Tibial nerve (tissue), 4 donors: ENCODE results near the gene PREPL. TPM values are rescaled to one million over a fixed set of nuclear protein-coding genes. Genes with fewer than 3 reads are reported as not detected.

Experiments used
- DNase-seq, 2 donors: peaks; one replicate each; pipeline ENCODE4 v3.0.0-alpha.2; 2019; ENCODE audit warnings: low spot score in 2 of 2
- H3K27ac ChIP-seq, 4 donors: fragments of 200-600 bp; sonication (generic) in 3 of 4; one replicate each; pipeline ENCODE4 v1.5.1; 2017 to 2019; ENCODE audit warnings: mild to moderate bottlenecking in 1 of 4
- H3K27me3 ChIP-seq, 2 donors: fragments of 200-600 bp; sonication (generic) in 1 of 2; one replicate each; pipeline versions ENCODE4 v1.5.1 to v1.6.0; 2017 to 2019
- H3K36me3 ChIP-seq, 3 donors: fragments of 200-600 bp; sonication (generic); one replicate each; pipeline ENCODE4 v1.5.1; 2018 to 2019
- H3K4me1 ChIP-seq, 4 donors: fragments of 200-600 bp; sonication (generic) in 3 of 4; one replicate each; pipeline ENCODE4 v1.5.1; 2017 to 2019
- H3K4me3 ChIP-seq, 4 donors: fragments of 200-600 bp; sonication (generic) in 3 of 4; one replicate each; pipeline ENCODE4 v1.5.1; 2017 to 2019; ENCODE audit warnings: mild to moderate bottlenecking in 1 of 4, moderate library complexity in 1 of 4
- H3K9me3 ChIP-seq, 4 donors: fragments of 200-600 bp; sonication (generic) in 3 of 4; one replicate each; pipeline ENCODE4 v1.5.1; 2017 to 2019
- CTCF ChIP-seq, 5 experiments: fragments of 200-600 bp in 3 of 5; fragments of 450-650 bp in 2 of 5; sonication (generic) in 3 of 5; IDR thresholded peaks; one replicate each; pipeline ENCODE4 v1.5.1; 2016 to 2019; ENCODE audit warnings: antibody characterized with exemption in 5 of 5, mild to moderate bottlenecking in 3 of 5, moderate library complexity in 2 of 5
- EP300 ChIP-seq, 2 donors: sonication (generic); formaldehyde crosslinking; IDR thresholded peaks; one replicate each; pipeline ENCODE4 v1.6.1; 2017; ENCODE audit warnings: antibody characterized with exemption in 2 of 2, mild to moderate bottlenecking in 1 of 2
- POLR2A ChIP-seq, 2 donors: fragments of 450-650 bp; IDR thresholded peaks; one replicate each; pipeline ENCODE4 v1.6.1; 2017; ENCODE audit warnings: antibody characterized with exemption in 2 of 2, mild to moderate bottlenecking in 2 of 2, moderate library complexity in 2 of 2
- WGBS, 2 donors: methylation state at CpG; one replicate each; pipeline ENCODE4 v1.1.5; 2018; 5-methylcytosine and 5-hydroxymethylcytosine counted together
- total RNA-seq, 4 donors: library from RNA; depleted of rRNA; stranded (reverse); fragments of >200 nt; gene quantifications; one replicate each; pipeline ENCODE4 v1.1.0, GENCODE V29; 2016

PREPL gene
- total RNA-seq, 4 donors from 2014 or later = 33.0 to 69.5 (median 60.2) TPM

DNA sequence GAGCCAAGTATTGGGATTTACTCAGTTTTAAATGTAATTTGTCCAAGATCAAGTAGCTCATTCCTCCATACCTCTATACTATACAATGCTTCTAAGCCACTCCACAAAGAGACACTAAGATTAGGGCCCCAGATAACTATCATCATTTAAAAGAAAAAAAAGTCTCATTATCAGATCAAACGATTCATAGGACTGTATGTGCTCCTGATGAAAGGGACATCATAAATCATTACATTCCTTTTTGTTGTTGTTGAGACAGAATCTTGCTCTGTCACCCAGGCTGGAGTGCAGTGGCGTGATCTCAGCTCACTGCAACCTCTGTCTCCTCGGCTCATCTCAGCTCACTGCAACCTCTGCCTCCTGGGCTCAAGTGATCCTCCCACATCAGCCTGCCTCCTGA lies 88.2 kb downstream of the PREPL start:
- H3K27ac ChIP-seq = no peak overlapping the region
- peaks cover 0 to 6% (median under 1%) of the 10 kb centered on the region in 4 donors for H3K4me1 ChIP-seq
- no peak for TF ChIP-seq CTCF (IDR thresholded peaks at IDR 0.05)
- TF ChIP-seq POLR2A (IDR thresholded peaks at IDR 0.05) = no peak
- no peak for TF ChIP-seq EP300 (IDR thresholded peaks at IDR 0.05)
- H3K4me3 ChIP-seq = no peak overlapping the region
- no peak for DNase-seq
- WGBS, 2 donors = 66 to 70% methylated on average over 3 of the region's 3 CpGs
- no peaks in the 10 kb centered on the region for H3K27me3 ChIP-seq
- no peaks in the 10 kb centered on the region for H3K36me3 ChIP-seq
- peaks cover 0 to 4% (median 0%) of the 10 kb centered on the region in 4 donors for H3K9me3 ChIP-seq

DNA sequence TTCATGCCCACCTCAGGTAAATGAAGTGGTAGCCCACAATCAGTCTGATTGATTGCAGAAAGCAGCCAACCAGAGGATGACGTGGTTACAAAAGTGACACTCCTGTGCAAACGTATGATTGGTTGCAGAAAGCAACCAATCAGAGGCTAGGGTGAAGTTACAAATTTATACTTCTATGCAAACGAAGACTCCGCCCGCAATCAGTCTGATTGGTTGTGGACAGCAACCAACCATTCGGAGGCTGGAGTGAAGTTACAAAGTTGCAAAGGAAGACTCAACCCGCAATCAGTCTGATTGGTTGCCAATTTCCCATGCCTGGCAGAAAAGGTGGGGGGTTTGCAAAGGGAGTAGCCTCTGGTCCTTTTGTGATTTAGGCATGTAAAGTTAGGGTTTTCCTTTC lies 90.0 kb downstream of the PREPL start:
- no peaks in the 10 kb centered on the region for H3K27me3 ChIP-seq
- no peak overlapping the region for H3K4me3 ChIP-seq
- H3K9me3 ChIP-seq = peaks cover 0 to 4% (median 0%) of the 10 kb centered on the region in 4 donors
- no peak overlapping the region for H3K27ac ChIP-seq
- WGBS, 2 donors = 95 to 96% methylated on average over 7 of the region's 7 CpGs
- no peak for DNase-seq
- TF ChIP-seq CTCF (IDR thresholded peaks at IDR 0.05) (no peak), EP300 (IDR thresholded peaks at IDR 0.05) (no peak), POLR2A (IDR thresholded peaks at IDR 0.05) (no peak)
- H3K36me3 ChIP-seq = no peaks in the 10 kb centered on the region
- peaks cover 0 to 15% (median 3%) of the 10 kb centered on the region in 4 donors for H3K4me1 ChIP-seq

DNA sequence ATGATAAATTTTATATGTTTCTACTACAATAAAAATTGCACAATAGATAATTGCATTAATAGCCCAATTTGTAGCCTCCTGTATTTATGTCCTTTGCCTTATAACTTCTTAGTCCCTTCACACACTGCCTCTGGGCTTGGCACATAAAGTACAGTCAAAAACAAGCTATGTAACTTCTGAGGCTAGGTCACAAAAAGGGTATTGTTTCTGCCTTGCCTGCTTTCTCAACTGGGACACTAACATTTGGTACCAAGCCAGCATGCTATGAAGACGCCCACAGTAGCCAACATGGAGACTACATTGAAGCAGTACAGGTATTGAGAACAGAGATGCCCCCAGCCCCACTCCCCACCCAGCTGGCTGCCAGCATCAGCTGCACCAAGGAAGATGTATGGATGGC lies 91.5 kb downstream of the PREPL start:
- no peaks in the 10 kb centered on the region for H3K36me3 ChIP-seq
- H3K27ac ChIP-seq = peak overlapping the region in 1 of 4 donors; percentile 8
- TF ChIP-seq CTCF (IDR thresholded peaks at IDR 0.05) (no peak), POLR2A (IDR thresholded peaks at IDR 0.05) (no peak), EP300 (IDR thresholded peaks at IDR 0.05) (no peak)
- DNase-seq = no peak
- H3K4me3 ChIP-seq = no peak overlapping the region
- 17 to 41% methylated on average over 1 of the region's 1 CpG for WGBS, 2 donors
- H3K27me3 ChIP-seq = no peaks in the 10 kb centered on the region
- peaks cover 0 to 4% (median 0%) of the 10 kb centered on the region in 4 donors for H3K9me3 ChIP-seq
- H3K4me1 ChIP-seq = peaks cover 0 to 15% (median 3%) of the 10 kb centered on the region in 4 donors

DNA sequence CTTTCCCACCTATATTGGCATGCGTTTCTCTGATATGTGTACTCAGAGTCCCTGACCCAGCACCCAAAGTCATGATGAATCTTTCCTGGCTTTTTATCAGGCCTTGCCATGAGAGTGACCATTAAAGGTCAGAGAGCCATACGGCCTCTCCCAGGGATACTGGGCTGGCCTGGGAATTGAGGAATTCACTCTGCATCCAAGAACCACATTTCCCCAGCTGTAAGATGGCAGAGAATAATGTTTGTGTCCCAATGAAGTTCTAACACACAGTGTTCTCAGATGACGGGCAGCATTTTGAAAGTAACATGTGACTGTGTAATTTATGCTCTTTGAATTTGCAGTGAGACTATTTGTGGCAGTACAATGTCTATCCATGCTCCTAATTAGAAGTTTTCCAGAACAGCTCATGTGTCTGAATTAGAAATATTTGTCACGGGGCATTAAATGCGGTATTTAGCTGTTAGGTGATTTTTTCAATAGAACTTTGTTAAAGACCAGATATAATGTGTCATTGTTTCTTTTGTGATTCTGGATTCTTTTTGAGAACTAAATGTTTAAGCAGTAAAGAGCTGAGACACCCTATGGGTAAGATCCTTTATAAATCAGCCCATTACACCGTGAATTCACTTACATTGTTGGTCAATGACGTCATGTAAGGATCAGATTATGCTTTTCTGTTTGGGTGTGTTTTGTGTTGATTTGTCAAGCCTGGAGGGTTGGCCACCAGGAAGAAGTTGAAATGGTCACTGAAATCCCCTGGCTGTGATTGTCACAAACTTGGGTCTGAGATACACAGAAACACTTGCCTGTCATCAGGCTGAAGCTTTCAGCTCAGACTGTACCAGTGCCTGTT lies 93.3 kb downstream of the PREPL start:
- WGBS, 2 donors = 36 to 45% methylated on average over 7 of the region's 7 CpGs
- peak; percentile 63 to 81 for TF ChIP-seq EP300 (IDR thresholded peaks at IDR 0.05)
- no peak for TF ChIP-seq POLR2A (IDR thresholded peaks at IDR 0.05)
- Histone ChIP-seq H3K4me1 (peaks cover 0 to 15% (median 3%) of the 10 kb centered on the region in 4 donors), H3K27ac (peak overlapping the region; percentile 55 to 86 (median 68)), H3K36me3 (no peaks in the 10 kb centered on the region), H3K27me3 (no peaks in the 10 kb centered on the region), H3K4me3 (no peak overlapping the region), H3K9me3 (peaks cover 0 to 4% (median 0%) of the 10 kb centered on the region in 4 donors)
- DNase-seq = peak in 1 of 2 donors; percentile 9

Other genes with a start within 250 kb of the PREPL start
- gene PPM1B, start 192.6 kb downstream of the PREPL start, total RNA-seq = 10 to 100 TPM; 35.1 to 72.6 (median 61.5) TPM
- 1 to 10 TPM in 1 of 4 donors, under 1 TPM in 3; 0.21 to 1.8 (median 0.52) TPM for gene SLC3A1, start 86.0 kb downstream of the PREPL start, total RNA-seq
- 10 to 100 TPM in 1 of 4 donors, 1 to 10 TPM in 3; 8.4 to 14.1 (median 9.7) TPM for gene CAMKMT, start 453 bp upstream of the PREPL start, total RNA-seq